ENCODE measurements around the gene PITX1.

PITX1 gene

DNA sequence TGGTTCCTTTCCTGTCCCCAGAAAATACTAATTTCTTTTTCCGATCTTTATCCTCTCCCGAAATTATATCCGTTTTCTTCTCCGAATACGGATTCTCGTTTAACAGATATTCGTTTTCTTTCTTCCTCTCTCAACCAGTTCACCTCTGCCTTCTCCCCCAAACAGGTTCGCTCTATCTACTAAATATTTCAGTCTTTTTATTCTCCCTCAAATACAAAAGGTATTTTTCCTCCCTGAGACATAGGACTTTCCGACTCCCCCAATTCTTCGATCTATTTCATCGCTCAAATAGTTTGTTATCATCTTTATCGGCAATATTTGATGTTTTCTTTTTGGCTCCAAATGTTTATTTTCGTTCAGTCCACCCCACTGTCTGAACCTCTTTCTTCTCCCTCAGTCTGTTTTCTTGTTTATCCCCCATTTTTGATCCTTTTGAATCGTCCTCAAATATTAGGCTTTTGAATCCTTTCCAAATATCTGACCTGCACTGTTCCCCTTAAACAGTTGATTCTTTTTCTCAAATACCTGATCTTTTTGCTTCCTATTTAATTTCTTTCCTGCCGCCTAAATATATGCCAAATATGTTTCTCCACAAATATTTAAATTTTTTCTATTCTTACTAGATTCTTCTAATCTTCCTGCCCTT, 4.4 kb downstream of the PITX1 start:
- no peak for DNase-seq

DNA sequence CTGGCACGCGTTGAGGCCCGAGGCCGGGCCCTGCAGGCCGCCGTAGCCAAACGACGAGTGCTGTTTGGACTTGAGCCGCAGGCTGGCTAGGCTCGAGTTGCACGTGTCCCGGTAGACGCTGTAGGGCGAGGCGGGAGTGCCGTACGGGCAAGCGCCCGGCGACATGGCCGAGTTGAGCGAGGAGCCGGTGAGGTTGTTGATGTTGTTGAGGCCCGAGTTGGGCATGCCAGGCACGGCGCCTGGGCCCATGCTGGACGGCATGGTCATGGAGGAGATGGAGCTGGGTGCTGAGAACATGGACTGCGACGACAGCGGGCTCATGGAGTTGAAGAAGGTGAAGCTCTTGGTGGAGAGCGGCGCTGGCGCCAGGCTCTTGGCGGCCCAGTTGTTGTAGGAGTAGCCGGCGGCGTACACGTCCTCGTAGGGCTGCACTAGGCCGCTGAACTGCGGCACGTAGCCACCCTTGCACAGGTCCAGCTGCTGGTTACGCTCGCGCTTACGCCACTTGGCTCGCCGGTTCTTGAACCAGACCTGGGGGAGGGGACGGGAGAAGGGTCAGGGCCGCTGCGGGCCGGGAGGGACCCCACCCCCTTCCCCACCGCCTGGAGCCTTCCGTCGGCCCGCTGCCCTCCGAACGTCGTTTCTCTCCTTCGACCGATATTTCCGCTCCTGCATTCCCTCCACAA, 5.1 kb downstream of the PITX1 start:
- no peak for DNase-seq

- DNase-seq = no peak
These were observed 6.1 kb downstream of the PITX1 start for GRCh38 chr5:135027697-135028615.

- DNase-seq = no peak
These were observed 6.7 kb downstream of the PITX1 start for GRCh38 chr5:135027266-135027696.

DNA sequence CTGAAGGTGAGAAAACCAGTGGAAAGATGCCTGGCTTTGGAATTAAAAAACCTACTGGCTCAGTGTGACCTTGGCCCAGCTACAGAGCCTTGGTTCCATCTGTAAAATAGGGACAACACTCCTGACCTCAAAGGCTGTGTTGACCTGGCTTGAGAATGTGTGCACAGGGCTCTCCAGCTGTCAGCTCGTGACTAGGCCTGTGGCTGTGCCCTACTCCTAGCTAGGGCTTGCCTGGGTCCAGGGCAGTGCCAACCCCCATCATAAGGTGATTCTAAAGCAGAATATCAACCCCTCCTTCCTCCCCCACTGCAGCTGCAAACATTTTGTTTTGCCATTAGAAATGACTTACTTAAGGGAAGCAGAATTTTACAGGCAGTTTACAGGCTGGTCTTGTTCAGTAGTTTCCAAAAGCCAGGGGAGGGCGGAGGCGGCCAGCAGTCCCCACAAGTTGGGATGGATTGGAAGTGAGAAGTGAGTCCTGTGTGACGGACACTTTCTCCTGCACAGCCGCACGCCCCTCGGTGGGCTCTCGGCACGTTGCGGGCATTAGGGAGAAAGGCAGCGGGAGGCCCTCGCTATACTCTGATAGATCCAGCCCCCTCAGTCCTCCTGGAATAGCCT, 7.3 kb downstream of the PITX1 start:
- no peak for DNase-seq

DNA sequence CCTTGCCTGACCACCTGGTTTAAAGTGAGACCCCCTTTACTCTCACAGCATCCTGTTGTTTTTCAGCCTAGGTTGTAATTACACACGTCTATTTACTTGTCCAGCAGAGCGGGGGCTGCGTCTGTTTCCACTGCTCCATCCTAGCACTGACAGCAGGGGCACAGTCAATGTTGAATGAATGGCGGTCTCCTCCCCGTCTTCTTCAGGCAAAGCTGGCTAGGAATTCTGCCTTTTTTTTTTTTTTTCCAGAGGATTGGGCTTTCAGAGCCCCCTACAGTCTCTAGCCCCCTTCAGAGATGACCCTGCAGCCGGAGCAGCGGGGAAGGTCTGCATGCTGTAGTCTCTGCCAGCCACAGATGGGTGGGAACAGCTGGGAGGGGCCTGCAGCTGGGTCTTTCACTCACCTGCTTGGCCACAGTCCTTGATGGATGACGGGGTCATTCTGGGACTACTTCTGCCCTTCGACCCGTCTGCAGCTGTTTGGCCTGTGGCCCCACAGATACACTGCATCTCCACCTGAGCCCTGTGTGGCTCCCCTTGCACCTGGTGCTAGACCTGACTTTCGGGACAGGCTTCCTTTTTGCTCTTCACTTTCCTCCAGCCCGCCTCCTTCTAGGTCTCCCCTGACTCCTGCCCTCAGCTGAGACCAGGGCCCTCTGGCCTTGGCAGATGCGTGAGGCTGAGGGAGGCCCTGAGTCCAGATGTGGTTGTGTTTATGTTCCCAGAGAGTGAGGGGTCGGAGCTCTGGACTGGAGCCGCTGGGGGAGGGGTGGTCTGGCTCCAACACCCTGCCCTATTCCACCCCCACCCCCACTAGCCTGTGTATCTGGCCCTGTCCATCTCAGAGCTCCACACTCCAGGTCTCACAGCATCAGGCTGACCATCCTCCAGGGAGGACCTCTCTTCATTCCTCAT, 8.0 kb downstream of the PITX1 start:
- DNase-seq = no peak

DNA sequence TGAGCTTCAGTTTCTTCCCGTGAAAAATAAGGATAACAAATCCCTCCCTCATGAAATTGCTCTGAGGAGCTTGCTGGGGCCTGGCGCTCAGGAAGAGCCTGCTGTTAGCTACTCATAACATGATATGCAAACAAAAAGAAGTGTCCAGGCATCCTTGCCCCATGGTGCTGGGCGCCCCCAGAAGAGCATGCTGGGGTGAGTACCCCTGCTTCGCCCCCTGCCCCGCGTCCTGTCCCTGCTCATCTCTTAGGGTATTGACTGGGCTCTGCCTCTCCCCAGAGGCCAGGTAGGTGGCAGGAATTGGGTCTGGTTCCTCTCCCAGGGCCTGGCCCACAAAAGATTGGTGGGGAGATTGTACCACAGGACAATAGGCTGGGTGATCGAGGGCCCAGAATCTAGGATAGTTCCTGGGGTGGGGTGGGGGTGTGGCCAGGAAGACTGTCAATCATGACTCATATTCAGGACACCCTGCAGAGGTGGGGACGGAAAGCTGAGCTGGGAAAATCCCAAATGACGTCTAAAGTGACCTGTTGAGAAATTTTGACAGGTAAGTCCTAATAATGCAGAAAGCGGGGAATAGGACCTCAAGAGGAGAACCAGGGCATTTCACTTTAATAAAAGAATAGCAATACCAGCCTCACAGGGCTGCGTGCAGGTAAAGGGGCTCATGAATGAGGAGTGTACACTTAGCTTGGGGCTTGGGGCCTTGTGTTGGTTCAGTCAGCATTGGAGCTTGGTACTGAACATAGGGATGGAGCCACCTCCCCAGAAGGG, 8.9 kb downstream of the PITX1 start:
- DNase-seq = no peak

GRCh38 chr5:135020111-135020895, 13.7 kb downstream of the PITX1 start:
- no peak for DNase-seq

DNA sequence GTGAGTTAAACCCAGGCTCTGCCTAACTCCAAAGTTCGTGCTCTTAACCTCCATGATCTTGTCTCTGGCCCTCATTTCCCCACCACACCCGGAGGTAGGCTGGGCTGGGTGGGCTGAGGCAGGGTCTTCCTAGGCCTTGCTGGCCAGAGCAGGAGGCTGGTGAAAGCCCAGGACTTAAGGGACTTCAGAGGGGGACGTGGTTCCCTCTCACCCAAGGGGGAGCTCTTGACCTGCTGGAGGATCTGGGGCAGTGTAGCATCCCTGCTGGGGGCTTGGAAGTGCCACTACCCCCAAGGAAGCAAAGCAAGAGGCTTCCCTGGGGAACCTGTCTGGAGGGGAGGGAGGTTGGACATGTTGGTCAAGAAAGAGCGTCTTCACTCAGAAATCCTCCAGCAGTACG, 14.7 kb downstream of the PITX1 start:
- no peak for DNase-seq

DNA sequence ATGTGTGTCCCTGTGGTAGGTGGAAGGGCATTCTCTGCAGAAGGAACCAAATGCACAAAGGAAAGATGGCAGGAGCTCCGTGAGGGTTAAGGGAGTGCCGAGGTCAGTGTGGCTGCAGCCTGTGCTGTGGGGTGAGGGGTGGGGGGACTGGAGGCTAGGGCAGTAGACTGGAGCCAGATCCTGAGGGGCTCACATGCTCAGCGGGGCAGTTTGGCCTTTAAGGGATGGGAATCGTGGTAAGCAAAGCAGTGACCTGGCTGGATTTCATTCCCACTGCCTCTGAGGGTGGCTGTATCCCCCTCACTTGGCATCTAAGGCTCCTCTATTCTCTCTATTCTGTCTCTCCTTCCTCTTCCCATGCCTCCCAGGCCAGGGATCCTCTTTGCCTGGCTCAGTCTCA, 15.6 kb downstream of the PITX1 start:
- no peak for DNase-seq

DNA sequence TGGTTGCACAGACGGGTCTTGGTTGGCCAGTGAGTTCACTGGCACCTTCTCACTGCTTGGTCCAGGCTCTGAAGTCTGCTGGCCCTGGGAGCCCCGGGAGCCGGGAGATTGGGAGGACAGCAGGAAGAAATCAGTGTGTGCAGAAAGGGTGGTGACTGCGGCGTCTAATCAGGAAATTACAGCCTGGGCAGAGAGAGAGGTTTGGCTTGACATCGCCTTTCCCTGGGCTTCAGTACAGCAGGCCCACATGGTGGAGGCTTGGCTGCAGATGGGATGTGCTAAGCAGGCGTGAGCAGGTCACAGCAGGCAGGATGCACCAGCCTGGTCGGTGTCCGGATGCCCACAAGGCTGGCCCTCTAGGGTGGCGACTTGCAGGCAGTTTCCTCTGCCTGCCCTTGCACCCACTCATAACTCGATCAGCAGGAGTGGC, 17.2 kb downstream of the PITX1 start:
- no peak for DNase-seq

GRCh38 chr5:135015942-135016341, 18.1 kb downstream of the PITX1 start:
- no peak for DNase-seq

DNA sequence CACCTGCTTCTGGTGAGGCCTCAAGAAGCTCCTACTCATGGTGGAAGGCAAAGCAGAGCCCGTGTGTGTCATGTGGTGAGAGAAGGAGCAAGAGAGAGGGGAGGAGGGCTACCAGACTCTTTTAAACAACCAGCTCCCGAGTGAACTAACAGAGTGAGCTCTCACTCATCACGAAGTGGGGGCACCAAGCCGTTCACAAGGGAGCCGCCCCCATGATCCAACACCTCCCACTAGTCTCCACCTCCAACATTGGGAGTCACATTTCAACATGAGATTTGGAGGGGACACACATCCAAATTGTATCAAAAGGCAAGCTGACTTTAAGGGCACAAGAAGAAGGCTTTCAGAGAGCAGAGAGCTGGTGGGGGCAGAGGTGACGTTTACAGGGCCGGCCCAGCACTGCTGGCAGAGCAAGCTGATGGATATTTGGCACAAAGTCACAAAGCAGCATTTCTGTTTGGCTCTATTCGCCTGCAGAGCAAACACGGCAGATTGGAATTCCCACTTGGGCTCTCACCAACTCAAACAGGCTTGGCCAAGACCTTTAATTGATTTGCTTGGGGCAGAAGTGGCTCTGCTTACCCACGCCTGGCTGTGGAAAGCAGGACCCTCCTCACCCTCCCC, 20.0 kb downstream of the PITX1 start:
- DNase-seq = peak in 6 of 56 donors; percentile 3 to 36 (median 14)

GRCh38 chr5:135013445-135013844, 20.6 kb downstream of the PITX1 start:
- DNase-seq = no peak

- peak in 7 of 56 donors; percentile 5 to 33 (median 12) for DNase-seq
These were observed 21.1 kb downstream of the PITX1 start for GRCh38 chr5:135012951-135013391.

GRCh38 chr5:135012033-135012588, 21.9 kb downstream of the PITX1 start:
- no peak for DNase-seq

- DNase-seq = no peak
These were observed 22.5 kb downstream of the PITX1 start for GRCh38 chr5:135011355-135012032.

Measured in nucleus accumbens (tissue), 56 donors.